Natural killer cell treated with Interleukin-12 subunit alpha and Interleukin-12 subunit beta and Interleukin-15 and Interleukin-18, amount 100 ng/mL, for 72 hours (primary cell): Measurements from ENCODE around the gene ZSCAN25. TPM values are rescaled to one million over a fixed set of nuclear protein-coding genes. Genes with fewer than 3 reads are reported as not detected.

Experiments
- ATAC-seq, 2 donors: fragments of 150-1000 bp; cut with Tn5 transposase in 1 of 2; sonication (Bioruptor Pico), chemical (Tn5 transposase) in 1 of 2; 2 replicates each; pipeline ENCODE4 v1.10.0; 2021
- DNase-seq: peaks from one replicate; pipeline ENCODE4 v3.0.0; 2022; ENCODE audit warnings: low spot score
- H3K27ac Mint-ChIP-seq, 2 donors: 1 replicate in 1 of 2; 2 replicates in 1 of 2; pipeline ENCODE4 v1.8.0; 2022; ENCODE audit warnings: mixed read lengths in 2 of 2, mild to moderate bottlenecking in 1 of 2, moderate library complexity in 1 of 2
- H3K27me3 Mint-ChIP-seq, 2 donors: 1 replicate in 1 of 2; 2 replicates in 1 of 2; pipeline ENCODE4 v1.8.0; 2022; ENCODE audit warnings: mixed read lengths in 2 of 2
- H3K36me3 Mint-ChIP-seq: one replicate; pipeline ENCODE4 v1.8.0; 2022; ENCODE audit warnings: mixed read lengths
- H3K4me1 Mint-ChIP-seq, 2 donors: 1 replicate in 1 of 2; 2 replicates in 1 of 2; pipeline ENCODE4 v1.8.0; 2022; ENCODE audit warnings: low read depth in 2 of 2, mixed read lengths in 2 of 2, mild to moderate bottlenecking in 1 of 2
- H3K4me3 Mint-ChIP-seq: one replicate; pipeline ENCODE4 v1.8.0; 2022; ENCODE audit warnings: mixed read lengths
- H3K9me3 Mint-ChIP-seq: 2 replicates; pipeline ENCODE4 v1.8.0; 2022; ENCODE audit warnings: mixed read lengths
- total RNA-seq, 2 donors: library from RNA; stranded (reverse); gene quantifications; one replicate each; pipeline ENCODE4 v1.2.3, GENCODE V29; 2022

ZSCAN25 gene
- total RNA-seq, 2 donors from 2014 or later, result 26.5 to 33.3 TPM

DNA sequence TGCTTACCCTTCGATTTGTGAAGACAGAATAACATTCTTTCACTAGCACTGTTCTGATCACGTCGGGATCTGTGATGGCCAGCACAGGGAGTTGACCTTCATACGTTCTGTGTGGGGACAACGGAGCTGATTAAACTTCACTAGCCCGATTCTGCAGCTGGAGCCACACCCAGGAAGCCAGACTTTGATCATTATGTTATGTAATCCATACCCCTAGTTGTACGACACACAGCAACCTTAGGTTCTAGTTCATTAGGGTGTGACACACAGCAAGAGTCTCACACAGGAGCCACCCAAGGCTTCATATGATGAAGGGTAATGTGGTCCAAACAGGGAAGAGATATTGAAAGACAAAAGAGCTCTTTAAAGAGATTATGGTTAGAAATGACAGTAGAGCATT lies 55.8 kb downstream of the ZSCAN25 start:
- H3K4me3 Mint-ChIP-seq, result no peak overlapping the region
- DNase-seq (no peak), ATAC-seq (no peak)
- H3K4me1 Mint-ChIP-seq, result peaks cover 3 to 9% of the 10 kb centered on the region in 2 donors
- H3K9me3 Mint-ChIP-seq, result no peaks in the 10 kb centered on the region
- no peaks in the 10 kb centered on the region for H3K27me3 Mint-ChIP-seq
- H3K36me3 Mint-ChIP-seq, result no peaks in the 10 kb centered on the region
- no peak overlapping the region for H3K27ac Mint-ChIP-seq

DNA sequence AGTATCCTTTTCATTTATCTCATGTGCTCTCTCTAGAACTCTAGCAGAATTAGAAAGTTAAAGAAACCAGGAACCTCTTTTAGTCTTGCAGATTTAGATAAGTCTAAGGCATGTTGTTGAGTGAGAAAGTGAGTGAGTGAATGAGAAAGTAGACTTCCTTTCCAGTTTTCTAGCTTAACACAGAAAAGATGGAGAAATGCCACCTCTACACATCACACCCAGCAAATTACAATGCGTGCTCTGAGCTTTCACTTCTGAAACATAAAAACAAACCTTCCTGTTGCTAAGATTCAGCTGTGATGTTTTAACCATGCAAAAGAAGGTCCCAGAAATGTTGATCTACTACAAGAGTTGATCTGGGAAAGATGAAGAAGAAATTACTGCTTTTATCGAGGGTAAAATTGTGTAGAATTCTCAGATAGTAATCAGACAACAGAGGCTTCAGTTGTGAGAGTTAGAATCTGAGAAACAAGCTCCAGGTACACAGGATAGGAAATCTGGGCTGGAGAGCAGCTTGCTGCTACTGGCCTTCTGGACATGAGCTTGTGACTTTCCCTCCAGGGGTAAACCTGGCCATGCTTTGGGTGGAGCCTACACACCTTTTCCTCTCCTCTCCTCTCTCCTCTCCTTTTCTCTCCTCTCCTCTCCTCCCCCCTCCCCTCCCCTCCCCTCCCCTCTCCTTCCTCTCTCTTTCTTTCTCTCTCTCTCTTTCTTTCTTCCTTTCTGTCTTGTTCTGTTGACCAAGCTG lies 58.4 kb downstream of the ZSCAN25 start:
- H3K27me3 Mint-ChIP-seq, result peaks cover 0 to 1% of the 10 kb centered on the region in 2 donors
- H3K4me3 Mint-ChIP-seq, result no peak overlapping the region
- peaks cover 3 to 9% of the 10 kb centered on the region in 2 donors for H3K4me1 Mint-ChIP-seq
- H3K9me3 Mint-ChIP-seq, result no peaks in the 10 kb centered on the region
- no peak for ATAC-seq
- no peaks in the 10 kb centered on the region for H3K36me3 Mint-ChIP-seq
- no peak for DNase-seq
- peak overlapping the region in 1 of 2 donors; percentile 62 for H3K27ac Mint-ChIP-seq

DNA sequence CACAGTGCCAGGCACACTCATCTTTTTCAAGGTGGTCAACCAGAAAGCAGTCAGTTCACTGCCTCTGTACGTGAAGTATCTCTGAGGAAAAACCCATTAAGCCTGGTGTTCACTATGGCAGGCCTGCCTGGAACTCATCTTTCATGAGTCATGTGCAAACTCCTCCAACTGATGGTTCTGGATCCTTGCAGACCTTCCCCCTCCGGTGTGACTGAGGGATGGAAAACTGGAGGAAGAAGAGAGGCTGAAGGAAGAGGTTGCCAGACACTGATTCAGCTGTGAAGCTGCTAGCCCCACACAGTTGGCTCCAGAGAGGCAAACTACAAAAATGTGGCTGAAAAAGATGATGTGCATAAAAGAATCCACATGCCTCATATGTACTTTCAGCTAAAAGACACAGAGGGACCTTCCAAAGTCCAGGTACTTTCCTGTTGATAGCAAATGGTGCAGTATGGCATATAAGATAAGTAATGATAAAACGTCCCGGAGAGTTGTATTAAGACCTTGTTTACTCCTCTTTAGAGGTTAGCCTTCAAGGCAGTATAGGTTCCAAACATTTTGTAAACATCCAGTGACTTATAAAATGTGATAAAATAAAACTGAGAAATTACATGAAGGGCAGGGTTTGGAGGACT lies 60.4 kb downstream of the ZSCAN25 start:
- Mint-ChIP-seq H3K36me3 (no peaks in the 10 kb centered on the region), H3K27me3 (peaks cover 0 to 6% of the 10 kb centered on the region in 2 donors), H3K4me1 (peaks cover 3 to 9% of the 10 kb centered on the region in 2 donors), H3K4me3 (no peak overlapping the region), H3K9me3 (no peaks in the 10 kb centered on the region), H3K27ac (no peak overlapping the region)
- DNase-seq (no peak), ATAC-seq (no peak)

DNA sequence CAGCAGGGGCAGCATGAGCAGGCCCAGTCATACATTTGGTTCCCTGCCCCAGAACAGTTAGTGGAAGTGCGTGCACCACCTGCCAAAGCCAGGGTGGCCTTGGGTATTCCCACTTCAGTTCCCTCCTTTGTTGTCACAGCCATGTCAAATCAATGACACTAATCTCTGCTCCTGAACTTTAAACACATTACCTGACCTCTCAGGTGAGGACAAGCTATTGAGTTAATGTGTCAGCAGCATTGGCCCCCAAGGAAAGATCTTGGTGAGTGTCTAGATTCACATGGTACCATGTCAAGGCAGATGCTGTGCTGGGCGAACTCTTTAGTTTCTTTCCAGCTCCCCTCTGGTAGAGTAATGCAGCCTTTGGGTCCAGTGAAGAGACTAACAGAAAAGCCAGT lies 60.9 kb downstream of the ZSCAN25 start:
- H3K4me3 Mint-ChIP-seq, result no peak overlapping the region
- DNase-seq (no peak), ATAC-seq (no peak)
- H3K9me3 Mint-ChIP-seq, result no peaks in the 10 kb centered on the region
- no peaks in the 10 kb centered on the region for H3K36me3 Mint-ChIP-seq
- peaks cover 0 to 7% of the 10 kb centered on the region in 2 donors for H3K27me3 Mint-ChIP-seq
- H3K27ac Mint-ChIP-seq, result no peak overlapping the region
- H3K4me1 Mint-ChIP-seq, result peaks cover 3 to 9% of the 10 kb centered on the region in 2 donors

DNA sequence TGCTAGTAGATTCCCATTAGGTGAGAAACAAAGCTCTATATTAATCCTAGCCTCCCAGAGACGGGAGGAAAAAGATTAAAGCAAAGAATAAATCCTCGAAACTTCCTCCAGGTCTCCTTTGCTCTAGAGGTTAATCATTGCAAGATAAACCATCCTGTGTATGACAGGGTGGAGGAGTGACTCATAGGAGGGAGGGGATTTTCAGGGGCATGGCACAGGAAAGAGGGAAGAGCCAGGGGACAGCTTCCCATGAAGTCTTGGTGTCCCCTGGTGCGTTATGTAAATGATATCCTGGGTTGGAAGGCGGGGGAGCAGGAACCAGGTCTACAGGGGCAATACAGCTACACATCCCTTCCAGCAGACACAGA lies 62.3 kb downstream of the ZSCAN25 start:
- H3K27ac Mint-ChIP-seq, result no peak overlapping the region
- peaks cover 3 to 9% of the 10 kb centered on the region in 2 donors for H3K4me1 Mint-ChIP-seq
- no peaks in the 10 kb centered on the region for H3K9me3 Mint-ChIP-seq
- H3K27me3 Mint-ChIP-seq, result peaks cover 0 to 11% of the 10 kb centered on the region in 2 donors
- no peaks in the 10 kb centered on the region for H3K36me3 Mint-ChIP-seq
- no peak overlapping the region for H3K4me3 Mint-ChIP-seq
- no peak for ATAC-seq
- DNase-seq, result no peak

DNA sequence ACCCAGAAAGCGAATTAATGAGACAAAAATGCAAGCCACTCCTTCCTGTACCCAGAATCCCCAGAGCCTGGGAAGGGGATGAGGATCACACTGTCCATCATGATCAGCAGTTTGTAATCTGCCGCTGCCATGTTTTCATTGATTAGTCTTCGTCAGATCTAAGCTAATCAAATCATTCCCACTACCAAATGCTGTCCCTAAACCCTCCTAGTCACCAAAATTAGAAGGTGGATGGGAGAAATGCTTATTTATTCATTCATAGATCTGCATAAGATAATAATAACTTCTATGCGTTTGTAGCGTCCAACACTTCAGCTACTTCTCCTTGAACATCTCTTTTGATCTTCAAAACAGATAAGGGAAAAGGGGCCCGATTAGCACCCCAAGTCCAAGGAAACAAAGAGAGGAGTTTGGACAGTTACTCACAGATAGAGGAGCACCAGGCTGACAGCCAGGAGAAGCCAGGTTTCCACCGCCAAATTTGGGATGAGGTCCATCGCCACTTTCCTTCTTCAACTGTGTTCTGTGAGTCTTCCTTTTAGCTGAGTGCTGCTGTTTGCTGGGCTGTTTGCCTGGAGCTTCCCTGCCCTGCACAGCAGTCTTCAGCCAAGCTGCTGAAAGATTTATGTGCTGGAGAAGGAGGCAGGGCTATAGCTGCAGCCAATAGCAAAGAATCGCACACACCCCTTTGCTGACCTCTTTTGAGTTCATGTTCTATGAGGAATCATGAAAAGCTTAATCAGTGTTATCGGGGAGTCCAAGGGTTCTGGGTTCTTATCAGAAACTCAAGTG lies 62.9 kb downstream of the ZSCAN25 start, which contains the start of gene CYP3A5:
Gene CYP3A5, minus strand, starts transcription at position 597 of the 792 bp plus-strand sequence. Its CDS starts 100 bp downstream, at position 497.
- peaks cover 3 to 9% of the 10 kb centered on the region in 2 donors for H3K4me1 Mint-ChIP-seq
- DNase-seq (no peak), ATAC-seq (no peak)
- H3K4me3 Mint-ChIP-seq, result no peak within 1 kb of the TSS
- peaks cover 0 to 11% of the 10 kb centered on the region in 2 donors for H3K27me3 Mint-ChIP-seq
- no peaks in the 10 kb centered on the region for H3K36me3 Mint-ChIP-seq
- H3K27ac Mint-ChIP-seq, result no peak within 1 kb of the TSS
- no peaks in the 10 kb centered on the region for H3K9me3 Mint-ChIP-seq

Other genes starting within 250 kb of the ZSCAN25 start
- 100 to 1,000 TPM; 286 to 366 TPM for gene ARPC1B, start 242.2 kb upstream of the ZSCAN25 start, total RNA-seq
- 100 to 1,000 TPM; 114 to 145 TPM for gene PDAP1, start 208.3 kb upstream of the ZSCAN25 start, total RNA-seq
- 100 to 1,000 TPM; 145 to 147 TPM for gene BUD31, start 208.0 kb upstream of the ZSCAN25 start, total RNA-seq
- 10 to 100 TPM in 1 of 2 donors, 1 to 10 TPM in 1; 5.9 to 15.3 TPM for gene PTCD1, start 178.1 kb upstream of the ZSCAN25 start, total RNA-seq
- gene CPSF4, start 178.0 kb upstream of the ZSCAN25 start, total RNA-seq, result 10 to 100 TPM; 51.1 to 91.1 TPM
- gene ATP5MF, start 150.8 kb upstream of the ZSCAN25 start, total RNA-seq, result 100 to 1,000 TPM; 167 to 319 TPM
- gene ZNF789, start 144.1 kb upstream of the ZSCAN25 start, total RNA-seq, result 10 to 100 TPM; 15.3 to 38.5 TPM
- gene ZNF394, start 116.7 kb upstream of the ZSCAN25 start, total RNA-seq, result 10 to 100 TPM; 62.0 to 70.5 TPM
- 10 to 100 TPM; 11.5 to 13.3 TPM for gene ZKSCAN5, start 112.3 kb upstream of the ZSCAN25 start, total RNA-seq
- 1 to 10 TPM; 2.7 to 4.3 TPM for gene FAM200A, start 64.8 kb upstream of the ZSCAN25 start, total RNA-seq
- 100 to 1,000 TPM; 111 to 115 TPM for gene ZNF655, start 58.3 kb upstream of the ZSCAN25 start, total RNA-seq
- gene TMEM225B, start 18.7 kb upstream of the ZSCAN25 start, total RNA-seq, result 1 to 10 TPM in 1 of 2 donors, under 1 TPM in 1; 0.78 to 1.1 TPM
- gene CYP3A5, start 63.0 kb downstream of the ZSCAN25 start, total RNA-seq, result not detected
- not detected for gene CYP3A7, start 118.2 kb downstream of the ZSCAN25 start, total RNA-seq
- not detected for gene CYP3A4, start 167.2 kb downstream of the ZSCAN25 start, total RNA-seq
- not detected for gene CYP3A43, start 211.1 kb downstream of the ZSCAN25 start, total RNA-seq